Measurements from ENCODE around the gene PLXNA4. TPM values are rescaled to one million over a fixed set of nuclear protein-coding genes. Genes with fewer than 3 reads are reported as not detected.

Gene PLXNA4
- total RNA-seq, 1 donor from 2014 or later = 3.3 TPM

- no peak overlapping the region for H3K27ac ChIP-seq (ENCODE audit: low read depth, low read length)
- FAIRE-seq = no peak
Observed at GRCh38 chr7:132485136-132485535, 91.1 kb downstream of the PLXNA4 start.

GRCh38 chr7:132482866-132483265 lies 93.4 kb downstream of the PLXNA4 start:
- H3K4me3 Mint-ChIP-seq (ENCODE audit: unreplicated experiment) = no peak overlapping the region
- H3K27ac Mint-ChIP-seq (ENCODE audit: unreplicated experiment) = no peak overlapping the region
- Histone ChIP-seq H3K27me3 (ENCODE audit: insufficient read depth, low read length) (peaks cover 3% of the 10 kb centered on the region), H2AFZ (ENCODE audit: low read depth, low read length) (no peak overlapping the region), H3K4me2 (ENCODE audit: low read length) (no peak overlapping the region), H4K20me1 (ENCODE audit: insufficient read depth, low read length) (no peaks in the 10 kb centered on the region), H3K4me1 (ENCODE audit: insufficient read depth, low read length) (no peaks in the 10 kb centered on the region), H3K4me3 (ENCODE audit: insufficient read depth, low read depth, low read length) (no peak overlapping the region), H3K36me3 (ENCODE audit: insufficient read depth, low read length) (no peaks in the 10 kb centered on the region), H3K79me2 (ENCODE audit: insufficient read depth, low read length) (no peaks in the 10 kb centered on the region), H3K9ac (ENCODE audit: low read length) (no peak overlapping the region), H3K27ac (ENCODE audit: low read depth, low read length) (no peak overlapping the region), H3K9me3 (ENCODE audit: insufficient read depth, low read depth, low read length) (no peaks in the 10 kb centered on the region)
- H3K9me3 Mint-ChIP-seq (ENCODE audit: unreplicated experiment) = peaks cover under 1% of the 10 kb centered on the region
- H3K36me3 Mint-ChIP-seq (ENCODE audit: low read depth, unreplicated experiment) = peaks cover 3% of the 10 kb centered on the region
- no peaks in the 10 kb centered on the region for H3K4me1 Mint-ChIP-seq (ENCODE audit: low read depth, unreplicated experiment)
- no peak for FAIRE-seq
- TF ChIP-seq EZH2 (IDR thresholded peaks at IDR 0.05; ENCODE audit: insufficient read depth, low read length) (no peak), CTCF (IDR thresholded peaks at IDR 0.05; ENCODE audit: insufficient read depth, low read depth, low read length) (no peak)
- no peak for DNase-seq (ENCODE audit: low read depth)
- H3K27me3 Mint-ChIP-seq (ENCODE audit: low read depth, unreplicated experiment) = peaks cover 50% of the 10 kb centered on the region

More at GRCh38 chr7:132485136-132485535, 91.1 kb downstream of the PLXNA4 start:
- Histone ChIP-seq H3K9me3 (ENCODE audit: insufficient read depth, low read depth, low read length) (no peaks in the 10 kb centered on the region), H3K9ac (ENCODE audit: low read length) (no peak overlapping the region), H3K27me3 (ENCODE audit: insufficient read depth, low read length) (peaks cover 3% of the 10 kb centered on the region), H3K36me3 (ENCODE audit: insufficient read depth, low read length) (no peaks in the 10 kb centered on the region), H3K4me2 (ENCODE audit: low read length) (no peak overlapping the region), H4K20me1 (ENCODE audit: insufficient read depth, low read length) (no peaks in the 10 kb centered on the region), H2AFZ (ENCODE audit: low read depth, low read length) (no peak overlapping the region), H3K4me1 (ENCODE audit: insufficient read depth, low read length) (no peaks in the 10 kb centered on the region), H3K79me2 (ENCODE audit: insufficient read depth, low read length) (no peaks in the 10 kb centered on the region), H3K4me3 (ENCODE audit: insufficient read depth, low read depth, low read length) (no peak overlapping the region)
- no peak overlapping the region for H3K4me3 Mint-ChIP-seq (ENCODE audit: unreplicated experiment)
- H3K27me3 Mint-ChIP-seq (ENCODE audit: low read depth, unreplicated experiment) = peaks cover 60% of the 10 kb centered on the region
- DNase-seq (ENCODE audit: low read depth) = no peak
- H3K36me3 Mint-ChIP-seq (ENCODE audit: low read depth, unreplicated experiment) = peaks cover 3% of the 10 kb centered on the region
- peaks cover 11% of the 10 kb centered on the region for H3K9me3 Mint-ChIP-seq (ENCODE audit: unreplicated experiment)
- H3K27ac Mint-ChIP-seq (ENCODE audit: unreplicated experiment) = no peak overlapping the region
- TF ChIP-seq CTCF (IDR thresholded peaks at IDR 0.05; ENCODE audit: insufficient read depth, low read depth, low read length) (no peak), EZH2 (IDR thresholded peaks at IDR 0.05; ENCODE audit: insufficient read depth, low read length) (no peak)
- H3K4me1 Mint-ChIP-seq (ENCODE audit: low read depth, unreplicated experiment) = no peaks in the 10 kb centered on the region

- Mint-ChIP-seq H3K27ac (ENCODE audit: unreplicated experiment) (no peak overlapping the region), H3K4me3 (ENCODE audit: unreplicated experiment) (no peak overlapping the region), H3K9me3 (ENCODE audit: unreplicated experiment) (no peaks in the 10 kb centered on the region), H3K4me1 (ENCODE audit: low read depth, unreplicated experiment) (peaks cover under 1% of the 10 kb centered on the region), H3K27me3 (ENCODE audit: low read depth, unreplicated experiment) (peaks cover 54% of the 10 kb centered on the region), H3K36me3 (ENCODE audit: low read depth, unreplicated experiment) (peaks cover 3% of the 10 kb centered on the region)
- Histone ChIP-seq H3K36me3 (ENCODE audit: insufficient read depth, low read length) (no peaks in the 10 kb centered on the region), H3K27ac (ENCODE audit: low read depth, low read length) (no peak overlapping the region), H3K9ac (ENCODE audit: low read length) (no peak overlapping the region), H4K20me1 (ENCODE audit: insufficient read depth, low read length) (no peaks in the 10 kb centered on the region), H3K4me1 (ENCODE audit: insufficient read depth, low read length) (peaks cover under 1% of the 10 kb centered on the region), H2AFZ (ENCODE audit: low read depth, low read length) (no peak overlapping the region), H3K4me3 (ENCODE audit: insufficient read depth, low read depth, low read length) (no peak overlapping the region), H3K79me2 (ENCODE audit: insufficient read depth, low read length) (no peaks in the 10 kb centered on the region), H3K9me3 (ENCODE audit: insufficient read depth, low read depth, low read length) (no peaks in the 10 kb centered on the region), H3K27me3 (ENCODE audit: insufficient read depth, low read length) (peaks cover 3% of the 10 kb centered on the region), H3K4me2 (ENCODE audit: low read length) (no peak overlapping the region)
- TF ChIP-seq EZH2 (IDR thresholded peaks at IDR 0.05; ENCODE audit: insufficient read depth, low read length) = no peak
- no peak for TF ChIP-seq CTCF (IDR thresholded peaks at IDR 0.05; ENCODE audit: insufficient read depth, low read depth, low read length)
- FAIRE-seq (no peak), DNase-seq (ENCODE audit: low read depth) (no peak)
Observed at GRCh38 chr7:132480534-132480933, 95.7 kb downstream of the PLXNA4 start.

Data from astrocyte (in vitro differentiated cells and primary cell).